Activated CD4-positive, alpha-beta T cell treated with anti-CD3 and anti-CD28 coated beads, Interleukin-2, amount 50 U/mL, for 24 hours (primary cell): ENCODE measurements around the gene TMEM266.

ENCODE experiments used
- DNase-seq, 2 donors: peaks; one replicate each; pipeline ENCODE4 v3.0.0-alpha.2; 2020; ENCODE audit warnings: low read depth in 1 of 2, low spot score in 1 of 2

TMEM266 gene

GRCh38 chr15:76160426-76161152 is 100.8 kb downstream of the TMEM266 start:
- no peak for DNase-seq

- no peak for DNase-seq
These were observed 101.6 kb downstream of the TMEM266 start for GRCh38 chr15:76161153-76162035.

DNA sequence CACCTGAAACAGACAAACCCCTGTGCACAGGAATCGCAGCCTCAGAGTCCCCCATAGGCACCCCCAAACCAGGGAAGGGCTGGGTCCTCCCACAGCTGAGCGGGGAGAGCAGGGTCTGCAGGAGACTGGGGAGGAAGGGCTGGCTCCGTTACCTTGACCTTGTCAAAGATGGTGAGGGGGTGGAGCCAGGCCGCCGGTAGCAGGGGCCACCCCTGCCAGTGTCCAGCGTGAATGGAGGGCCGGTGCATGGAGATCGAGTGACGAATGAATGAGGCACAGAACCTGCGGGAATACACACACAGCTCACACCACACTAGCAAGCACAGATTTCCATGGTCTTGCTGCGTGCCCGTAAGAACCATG is 102.2 kb downstream of the TMEM266 start:
- no peak for DNase-seq

GRCh38 chr15:76162784-76163456 is 103.1 kb downstream of the TMEM266 start:
- DNase-seq: no peak

DNA sequence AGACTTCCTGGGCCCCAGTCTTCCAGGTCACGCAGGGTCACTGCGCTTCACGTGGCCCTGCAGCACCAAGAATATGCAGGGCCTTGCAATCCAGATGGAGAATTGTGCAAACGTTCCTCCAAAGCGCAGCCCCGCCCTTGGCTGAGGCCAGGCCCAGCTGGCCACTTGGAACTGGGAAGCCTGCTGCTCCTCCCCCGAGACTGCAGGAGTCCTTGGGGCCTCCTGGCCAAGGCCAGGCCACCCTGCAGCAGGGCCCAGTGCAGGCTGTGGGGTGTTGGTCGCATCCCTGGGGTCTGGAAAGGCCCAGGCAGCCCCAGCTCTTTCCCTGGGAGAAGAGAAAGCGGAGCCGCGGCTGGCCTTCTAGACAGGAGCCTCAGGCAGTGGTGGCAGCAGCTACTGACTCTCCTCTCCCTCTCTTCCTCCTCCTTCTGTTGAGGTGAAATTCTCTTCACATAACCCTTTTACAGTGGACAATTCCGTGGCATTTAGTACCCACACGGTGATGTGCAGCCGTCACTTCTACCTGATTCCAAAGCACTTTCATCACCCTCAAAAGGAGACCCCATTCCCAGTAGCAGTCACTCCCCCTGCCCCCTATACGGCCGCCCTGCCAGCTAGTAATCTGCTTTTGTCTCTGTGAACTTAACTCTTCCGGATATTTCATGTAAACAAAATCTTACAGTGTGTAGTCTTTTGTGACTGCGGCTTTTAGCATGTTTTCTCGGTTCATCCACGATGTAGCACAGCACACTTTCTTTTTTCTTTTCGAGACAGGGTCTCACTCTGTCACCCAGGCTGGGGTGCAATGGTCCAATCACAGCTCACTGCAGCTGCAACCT is 103.9 kb downstream of the TMEM266 start:
- no peak for DNase-seq

GRCh38 chr15:76164602-76165001 is 104.8 kb downstream of the TMEM266 start:
- DNase-seq: no peak

GRCh38 chr15:76165951-76166350 is 106.2 kb downstream of the TMEM266 start:
- DNase-seq: no peak

- no peak for DNase-seq
These were observed 108.6 kb downstream of the TMEM266 start for GRCh38 chr15:76168237-76168984.

DNA sequence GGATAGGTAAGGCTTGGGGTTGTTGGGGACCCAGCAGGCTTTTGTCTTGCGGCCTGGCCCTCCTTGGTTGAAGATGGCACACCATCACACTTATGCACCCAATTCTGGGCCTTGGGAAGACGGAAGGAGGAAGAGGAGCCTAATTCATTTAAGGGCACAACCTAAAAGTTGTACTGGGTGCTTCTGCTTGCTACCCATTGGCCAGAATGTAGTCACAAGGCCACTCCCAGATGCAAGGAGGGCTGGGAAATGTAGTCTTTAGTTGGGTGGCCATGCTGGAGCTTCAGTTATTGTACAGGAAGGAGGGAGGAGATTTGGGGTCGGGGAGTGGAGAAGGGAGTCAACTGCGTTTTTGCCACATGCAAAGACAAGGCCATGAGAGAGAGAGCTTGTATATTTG is 109.2 kb downstream of the TMEM266 start:
- DNase-seq: no peak

- no peak for DNase-seq
These were observed 110.4 kb downstream of the TMEM266 start for GRCh38 chr15:76169911-76170800.

GRCh38 chr15:76172782-76173181 is 113.0 kb downstream of the TMEM266 start:
- no peak for DNase-seq

GRCh38 chr15:76173317-76173834 is 113.6 kb downstream of the TMEM266 start:
- no peak for DNase-seq

DNA sequence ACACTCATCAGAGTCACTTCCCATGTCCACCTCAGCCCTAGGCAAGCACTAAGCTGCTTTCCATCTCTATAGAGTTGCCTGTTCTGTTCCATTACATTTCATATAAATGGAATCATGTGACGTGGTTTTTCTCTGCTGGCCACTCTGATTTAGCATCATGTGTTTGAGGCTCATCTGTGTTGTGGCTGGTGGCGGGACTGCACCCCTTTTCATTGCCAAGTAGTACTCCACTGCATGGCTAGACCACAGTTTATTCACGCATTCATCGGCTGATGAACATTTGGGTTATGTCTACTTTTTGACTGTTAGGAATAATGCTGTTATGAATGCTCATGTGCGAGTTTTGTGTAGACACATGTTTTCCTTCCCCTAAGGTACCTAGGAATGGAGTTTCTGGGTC is 114.9 kb downstream of the TMEM266 start:
- no peak for DNase-seq

GRCh38 chr15:76175442-76175841 is 115.7 kb downstream of the TMEM266 start:
- DNase-seq: no peak

GRCh38 chr15:76176059-76176458 is 116.3 kb downstream of the TMEM266 start:
- DNase-seq: no peak

GRCh38 chr15:76176487-76177085 is 116.8 kb downstream of the TMEM266 start:
- no peak for DNase-seq

- no peak for DNase-seq
These were observed 117.8 kb downstream of the TMEM266 start for GRCh38 chr15:76177491-76178040.

DNA sequence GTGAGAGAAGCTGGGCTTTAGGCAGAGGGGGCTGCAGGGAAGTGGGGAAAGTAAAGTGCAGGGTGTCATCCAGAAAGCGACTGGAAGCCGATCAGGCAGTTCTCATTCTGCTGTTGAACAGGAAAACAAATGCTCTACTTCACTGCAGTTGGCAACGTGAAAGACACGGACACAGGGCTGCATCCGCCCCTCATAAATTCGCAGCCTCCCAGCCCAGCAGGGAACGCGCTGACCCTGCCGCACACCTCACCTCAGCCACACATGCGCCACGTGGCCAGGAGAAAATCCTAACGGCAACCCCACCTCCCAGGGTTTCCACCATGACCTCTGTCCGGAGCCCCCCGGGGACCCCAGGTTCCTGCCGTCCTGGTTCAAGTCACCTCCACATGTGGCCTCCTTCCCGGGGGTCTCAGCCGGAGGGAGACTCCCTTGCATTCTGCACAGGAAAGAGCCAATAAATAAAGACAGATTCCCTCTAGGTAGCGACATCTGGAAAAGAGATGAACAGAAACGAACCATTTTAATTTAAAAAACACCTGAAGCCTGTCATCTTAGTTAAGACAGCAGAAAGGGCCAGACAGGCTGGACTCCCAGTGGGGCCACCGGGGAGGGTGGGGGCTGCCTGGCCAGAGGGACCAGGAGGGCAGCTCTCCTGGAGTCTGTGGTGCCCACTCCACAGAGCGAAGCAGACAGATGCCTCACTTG is 118.7 kb downstream of the TMEM266 start:
- no peak for DNase-seq
